Stimulated activated CD4-positive, alpha-beta T cell treated with anti-CD3 and anti-CD28 coated beads, Interleukin-4, amount 100 ng/mL, for 4 hours (primary cell): ENCODE measurements around the gene ZNF500.

ENCODE experiments used
- DNase-seq, 2 experiments: peaks; one replicate each; pipeline ENCODE4 v3.0.0-alpha.2; 2020

The ZNF500 gene

DNA sequence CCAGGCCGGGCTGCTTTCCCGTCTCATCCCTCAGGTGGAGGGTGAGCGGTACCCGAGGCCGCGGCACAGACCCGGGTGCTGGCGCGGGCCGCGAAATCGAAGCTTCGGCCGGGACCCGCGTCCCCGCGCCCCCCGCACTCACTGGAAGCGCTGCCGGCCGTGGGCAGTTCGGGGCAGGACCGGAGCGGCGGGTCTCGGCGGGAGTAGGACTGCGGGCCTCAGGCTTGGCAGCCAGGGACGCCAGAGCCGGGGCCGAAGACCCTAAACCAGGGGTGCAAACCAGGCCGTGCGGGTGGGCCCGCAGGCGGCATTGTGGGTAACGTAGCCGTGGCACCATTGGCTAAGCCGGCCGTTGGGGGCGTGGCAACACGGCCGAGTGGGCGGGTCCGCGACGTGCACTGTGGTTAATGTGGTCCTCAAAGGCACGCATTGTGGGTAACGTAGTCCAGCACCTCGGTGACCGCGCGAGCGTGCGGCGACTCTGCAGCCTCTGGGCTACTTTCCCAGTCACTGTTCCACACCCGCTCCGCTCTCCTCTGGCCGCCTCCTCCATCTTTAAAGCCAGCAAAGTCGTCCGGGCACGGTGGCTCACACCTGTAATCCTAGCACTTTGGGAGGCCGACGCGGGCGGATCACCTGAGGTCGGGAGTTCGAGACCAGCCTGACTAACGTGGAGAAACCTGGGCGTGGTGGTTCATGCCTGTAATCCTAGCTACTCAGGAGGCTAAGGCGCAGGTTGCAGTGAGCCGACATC lies at the start of gene ZNF500:
ZNF500 (minus strand) TSS at position 288 of the 754 bp plus-strand sequence. CDS start 1,184 bp downstream, outside the sequence.
- peak; percentile 96 to 99 for DNase-seq

DNA sequence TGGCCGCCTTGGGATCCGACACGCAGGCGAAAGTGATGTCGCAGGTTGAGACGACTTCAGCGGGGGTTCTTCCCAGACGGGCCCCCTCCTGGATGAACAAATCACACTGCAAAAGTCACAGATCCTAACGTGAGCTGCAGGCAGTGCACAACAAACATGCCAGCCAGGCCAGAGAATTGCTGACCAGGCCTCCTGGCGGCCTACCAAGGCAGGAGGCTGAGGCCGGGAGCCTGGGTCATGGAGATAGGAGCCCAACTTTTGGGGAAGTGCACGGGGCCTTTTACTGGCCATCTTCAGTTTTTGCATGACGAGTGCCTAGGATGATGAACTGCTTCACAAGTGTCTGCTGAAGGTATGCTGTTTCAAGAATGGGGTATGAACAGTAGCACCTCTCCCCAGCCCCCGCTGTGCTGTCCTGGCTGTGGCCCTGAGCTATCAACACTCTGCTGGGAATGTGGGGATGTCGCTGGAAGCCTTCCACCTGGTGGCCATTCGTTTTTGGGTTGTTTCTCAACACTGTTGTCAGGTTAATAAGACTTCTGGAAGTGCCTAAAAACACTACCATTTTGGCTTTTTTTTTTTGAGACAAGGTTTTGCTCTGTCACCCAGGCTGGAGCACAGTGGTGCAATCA lies 47.7 kb upstream of the ZNF500 start:
- no peak for DNase-seq

DNA sequence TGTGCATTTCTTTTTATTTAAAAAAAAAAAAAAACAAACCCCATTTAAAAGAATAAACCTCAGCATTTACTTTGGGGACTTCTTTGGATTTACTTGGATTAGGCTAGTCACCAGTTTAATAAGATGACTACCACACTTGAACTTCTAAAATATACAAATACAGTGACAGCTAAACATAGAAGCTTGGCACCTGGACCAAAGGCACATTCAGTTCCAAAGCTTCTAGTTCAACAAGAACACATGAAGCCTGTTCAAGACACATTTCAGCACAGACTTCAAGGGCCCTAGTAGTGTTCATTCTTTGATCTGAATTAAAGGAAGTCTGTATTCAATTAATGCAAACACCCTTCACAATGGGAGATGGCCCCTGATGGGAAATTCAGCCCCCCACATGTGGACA lies 47.1 kb upstream of the ZNF500 start:
- no peak for DNase-seq

DNA sequence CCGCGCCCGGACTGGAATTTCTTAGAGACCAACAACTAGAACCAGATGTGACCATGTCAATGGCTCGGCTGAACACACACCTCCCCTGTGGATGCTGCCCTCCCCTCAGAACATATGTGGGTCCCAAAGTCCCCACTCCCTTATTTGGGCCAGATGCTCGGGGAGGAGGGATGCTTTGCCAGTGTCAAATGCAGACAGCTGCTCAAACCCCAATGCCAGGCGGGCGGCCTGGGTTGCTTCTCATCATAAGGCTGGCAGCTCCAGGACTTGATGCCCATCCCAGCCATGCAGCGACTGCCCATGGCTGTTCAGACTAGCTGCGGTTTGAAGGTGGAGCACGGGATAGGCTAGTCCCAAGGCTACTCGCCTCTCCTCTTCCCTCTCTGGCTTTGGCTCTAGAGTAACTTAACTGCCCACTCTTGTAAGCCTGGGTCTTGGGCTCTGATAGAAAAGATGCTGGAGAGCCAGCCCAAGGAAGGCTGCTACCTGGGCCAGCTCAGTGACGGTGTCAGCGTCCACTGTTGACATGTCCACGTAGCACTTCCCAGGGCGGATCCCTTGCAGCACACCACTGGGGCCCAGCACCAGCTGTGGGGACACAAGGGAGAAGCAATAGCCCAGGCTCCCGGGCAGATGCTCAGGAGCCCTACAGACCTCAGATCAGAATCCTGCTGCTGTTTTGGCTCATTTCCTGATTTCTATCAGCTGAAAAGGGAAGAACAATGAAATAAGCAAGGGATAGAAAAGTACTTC lies 46.5 kb upstream of the ZNF500 start:
- no peak for DNase-seq

GRCh38 chr16:4811773-4812172 lies 44.8 kb upstream of the ZNF500 start:
- DNase-seq, result no peak

DNA sequence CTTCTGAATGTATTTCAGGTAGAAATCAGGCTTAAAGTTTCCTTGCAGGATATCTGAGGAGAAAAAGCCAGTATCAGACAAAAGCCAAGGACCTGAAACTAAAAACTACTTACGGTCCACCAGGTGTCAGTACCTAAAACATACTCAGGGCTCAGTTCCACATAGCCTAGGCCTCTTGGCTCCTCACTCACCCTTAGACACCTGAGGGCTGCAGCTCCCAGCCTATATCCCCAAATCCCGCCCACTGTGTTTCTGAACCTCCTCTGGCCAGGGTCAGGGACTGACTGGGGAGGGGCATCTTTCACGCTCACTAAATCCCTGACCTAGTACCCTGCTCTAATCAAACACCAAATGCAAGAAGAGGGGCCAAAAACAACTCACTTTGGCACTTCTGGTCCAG lies 44.3 kb upstream of the ZNF500 start:
- DNase-seq, result no peak

GRCh38 chr16:4806280-4806679 lies 39.3 kb upstream of the ZNF500 start:
- no peak for DNase-seq

GRCh38 chr16:4805231-4805630 lies 38.3 kb upstream of the ZNF500 start:
- DNase-seq, result no peak

GRCh38 chr16:4803898-4804762 lies 37.2 kb upstream of the ZNF500 start:
- no peak for DNase-seq

DNA sequence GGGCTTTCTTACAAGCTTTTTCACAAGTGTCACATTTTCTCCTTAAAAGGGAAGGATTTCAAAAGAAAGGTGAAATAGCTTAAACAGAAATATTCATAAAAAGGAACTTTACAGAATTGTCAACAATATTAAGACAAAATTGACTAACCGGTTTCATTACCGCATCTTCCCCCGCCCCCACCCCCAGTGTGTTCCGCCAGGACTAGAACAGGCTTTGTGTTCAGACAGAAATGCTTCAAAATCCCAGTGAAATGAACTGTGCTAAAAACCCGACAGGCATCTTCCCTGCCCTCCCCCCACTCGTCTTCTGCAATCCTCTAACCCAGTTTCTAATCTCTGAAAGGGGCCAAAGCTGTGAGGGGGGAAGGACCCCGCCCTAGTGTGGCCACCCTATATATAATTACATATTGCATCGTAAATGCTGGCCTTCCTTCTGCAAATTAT lies 36.5 kb upstream of the ZNF500 start:
- DNase-seq, result no peak

DNA sequence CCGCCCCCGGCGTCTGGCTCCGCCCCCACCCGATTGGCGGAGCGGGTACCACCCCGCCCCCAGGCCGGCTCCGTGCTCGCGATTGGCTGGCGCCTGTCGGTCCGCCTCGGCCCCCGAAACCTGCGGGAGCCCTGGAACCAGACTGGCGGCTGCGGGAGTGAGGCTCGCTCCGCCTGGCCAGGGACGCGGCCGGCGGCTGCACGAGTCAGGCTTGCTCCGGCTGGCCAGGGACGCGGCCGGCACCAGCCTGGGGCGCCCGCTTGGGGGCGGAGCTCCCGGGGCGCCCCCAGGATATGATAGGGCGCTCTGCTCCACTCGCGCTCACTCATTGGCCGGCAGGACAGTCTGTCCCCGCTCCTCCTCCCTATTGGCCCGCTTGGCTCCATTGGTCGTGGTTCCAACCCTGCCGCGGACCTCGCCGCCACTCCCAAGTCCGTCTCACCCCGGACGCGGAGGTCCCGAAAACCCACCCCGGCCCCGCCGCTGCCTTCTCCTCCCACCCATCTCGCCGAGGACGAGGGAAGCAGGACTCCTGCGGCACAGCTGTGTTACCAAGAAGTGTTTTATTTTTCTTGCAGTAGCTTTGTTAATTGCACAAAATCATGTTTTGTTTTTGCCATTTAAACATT lies 35.8 kb upstream of the ZNF500 start:
- peak; percentile 82 to 90 for DNase-seq

GRCh38 chr16:4801962-4802658 lies 35.1 kb upstream of the ZNF500 start, which contains the start of gene ROGDI:
TSS of gene ROGDI (minus strand) at chr16:4802633. CDS start at chr16:4802571, 62 bp downstream.
- DNase-seq, result peak; percentile 71 to 75

DNA sequence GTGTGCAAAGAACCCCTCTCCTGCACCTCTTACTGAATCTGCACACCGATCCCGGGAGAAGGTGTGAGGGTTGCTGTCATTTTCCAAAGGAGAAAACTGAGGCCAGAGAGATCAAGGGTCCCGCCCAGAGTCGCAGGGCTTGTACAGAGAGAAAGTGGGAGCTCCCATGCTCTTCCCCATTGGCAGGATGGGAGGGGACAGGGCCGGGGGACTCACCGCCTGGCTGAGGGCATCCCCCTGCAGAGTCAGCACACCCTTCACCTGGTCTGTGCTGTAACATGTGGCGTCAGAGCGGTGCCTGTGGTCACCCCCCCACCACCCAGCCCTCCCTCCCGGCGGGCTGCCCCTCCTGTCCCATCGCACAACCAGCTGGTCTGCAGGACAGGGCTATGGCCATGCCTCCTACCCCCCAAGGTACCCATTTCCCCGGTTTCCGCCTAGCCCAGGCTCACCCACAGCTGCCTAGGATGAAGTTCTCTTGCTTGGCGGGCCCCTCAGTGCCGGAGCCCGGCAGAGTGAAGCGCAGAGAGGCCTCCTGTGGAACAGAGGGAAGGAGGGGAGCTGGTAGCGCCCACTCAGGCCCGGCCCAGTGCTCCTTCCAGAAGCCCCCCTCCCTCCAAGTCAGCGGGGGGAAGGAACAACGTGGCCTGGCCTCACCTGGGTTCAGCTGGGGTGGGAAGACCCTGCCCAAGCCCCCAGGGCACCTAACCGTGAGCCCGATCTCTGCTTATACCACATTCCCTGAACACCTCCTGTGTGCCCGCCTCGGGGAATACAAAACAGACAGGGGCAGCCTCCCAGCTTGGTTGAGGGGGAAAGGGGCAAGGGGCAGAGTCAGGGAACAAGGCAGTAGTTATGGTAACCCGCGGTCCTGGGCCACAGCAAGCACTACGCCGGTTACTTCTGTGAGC lies 34.3 kb upstream of the ZNF500 start:
- DNase-seq, result no peak

DNA sequence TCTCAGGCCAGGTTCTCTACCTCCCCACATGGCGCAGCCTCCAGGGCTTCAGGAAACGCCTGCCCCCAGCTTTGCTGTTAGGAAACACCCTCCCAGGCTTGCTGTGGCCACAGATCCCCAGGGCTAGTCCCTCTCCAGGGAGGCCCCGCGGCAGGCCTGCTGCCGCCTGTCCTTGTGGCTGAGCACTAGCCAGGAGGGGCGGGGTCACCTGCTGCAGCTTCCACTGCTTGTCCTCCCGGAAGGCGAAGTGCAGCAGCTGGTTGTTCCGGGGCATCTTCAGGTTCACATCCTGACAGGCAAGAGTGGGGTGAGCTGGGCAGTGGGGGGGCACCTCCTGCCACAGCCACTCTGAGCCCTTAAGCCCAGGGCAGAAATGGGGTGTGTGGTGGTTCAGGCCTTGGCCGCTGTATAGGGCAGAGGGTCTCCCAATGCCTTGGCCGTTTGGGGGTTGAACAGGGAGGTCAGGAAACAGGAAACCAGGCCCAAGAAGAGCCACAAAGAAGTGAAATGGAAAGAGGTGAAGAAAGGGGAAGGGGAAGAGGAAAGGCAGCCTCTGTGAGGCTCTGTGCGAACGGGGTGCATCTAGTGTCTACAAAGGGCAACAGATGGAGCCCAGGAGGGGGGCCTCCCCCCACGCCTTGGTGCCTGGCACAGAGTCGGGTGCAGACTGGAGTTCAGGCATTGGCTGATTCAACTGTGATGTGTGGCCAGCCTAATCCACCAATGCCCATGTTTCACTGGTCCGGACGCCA lies 33.5 kb upstream of the ZNF500 start:
- DNase-seq, result no peak

DNA sequence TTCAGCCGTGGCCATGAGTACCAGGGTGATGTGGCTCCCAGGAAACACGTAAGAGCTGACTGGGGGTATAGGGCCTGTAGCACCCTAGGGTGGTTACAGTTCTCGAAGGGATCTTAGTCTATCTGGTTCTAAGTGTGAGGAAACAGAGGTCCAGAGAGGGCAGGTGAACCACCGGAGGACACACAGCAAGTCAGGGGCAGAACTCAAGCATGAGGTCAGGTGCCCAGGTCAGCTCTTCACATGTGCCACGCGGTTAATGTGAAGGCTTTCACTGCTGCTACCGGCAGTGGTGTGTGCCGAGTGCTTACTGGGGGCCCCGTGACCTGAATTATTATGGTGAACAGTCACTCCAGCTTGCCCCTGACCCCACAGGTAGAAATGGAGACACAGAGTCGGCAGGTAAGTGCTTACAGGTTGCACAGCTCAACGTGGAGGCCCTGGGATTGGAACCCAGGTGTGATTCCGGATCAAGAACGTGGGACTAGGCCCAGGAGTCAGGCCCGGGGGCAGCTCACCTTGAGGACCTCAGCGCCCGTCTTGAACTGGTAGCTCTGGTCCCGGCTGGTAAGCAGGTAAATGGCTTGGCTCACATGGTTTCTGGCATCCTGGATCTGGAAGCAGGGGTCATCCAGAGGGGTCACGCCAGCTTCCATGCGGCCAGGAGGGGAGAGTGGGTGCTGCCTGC lies 32.4 kb upstream of the ZNF500 start:
- DNase-seq, result no peak

DNA sequence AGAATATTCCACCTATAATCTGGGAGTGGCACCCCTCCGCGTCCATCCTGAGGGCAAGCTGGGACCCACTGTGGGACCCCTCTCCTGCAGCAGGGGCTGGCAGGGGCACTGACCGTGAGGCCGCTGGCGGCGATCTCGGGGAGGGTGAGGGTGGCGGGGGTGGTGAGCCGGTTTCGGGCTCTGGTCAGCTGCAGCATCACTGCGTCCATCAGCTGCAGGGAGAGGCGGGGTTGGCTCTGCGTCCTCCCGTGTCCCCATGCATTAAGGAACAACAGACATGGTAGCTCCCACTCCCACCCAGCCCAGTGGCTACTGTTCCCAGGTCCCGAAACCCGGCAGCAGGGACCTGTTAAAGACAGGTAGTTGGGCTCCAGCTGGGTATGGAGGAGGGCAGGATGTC lies 31.5 kb upstream of the ZNF500 start:
- no peak for DNase-seq

GRCh38 chr16:4797805-4798252 lies 30.9 kb upstream of the ZNF500 start:
- DNase-seq, result no peak

- no peak for DNase-seq
Observed at GRCh38 chr16:4796982-4797804, 30.2 kb upstream of the ZNF500 start.
